ENCODE data around the gene NRCAM. TPM values are rescaled to one million over a fixed set of nuclear protein-coding genes. Genes with fewer than 3 reads are reported as not detected.

NRCAM gene
- polyA plus RNA-seq, 4 donors = 13.7 to 26.6 (median 19.9) TPM

GRCh38 chr7:108181073-108181985 lies 274.9 kb downstream of the NRCAM start:
- peak in 3 of 4 donors; percentile 28 to 48 (median 30) for DNase-seq (ENCODE audit: low read depth in 4 of 4, low spot score in 2 of 4)

DNA sequence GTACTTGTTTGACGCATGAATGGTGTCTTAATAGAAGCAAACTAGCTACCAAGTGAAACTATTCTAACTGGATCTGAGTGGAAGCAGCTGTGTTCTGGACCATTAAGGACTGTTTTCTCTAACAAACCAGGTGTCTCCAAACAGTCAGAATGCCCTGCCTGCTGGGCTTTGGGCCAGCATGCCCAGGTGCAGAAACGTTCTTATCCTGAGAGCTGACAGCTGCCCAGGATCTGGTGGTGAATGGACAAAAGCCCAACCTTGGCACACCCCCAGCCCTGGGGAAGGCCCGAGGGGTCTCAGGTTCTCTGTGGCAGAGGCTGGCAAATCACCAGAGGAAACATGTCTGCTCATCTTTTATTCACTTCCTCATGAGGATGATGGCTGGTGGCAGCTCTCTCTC lies 277.8 kb downstream of the NRCAM start:
- no peak for DNase-seq (ENCODE audit: low read depth in 4 of 4, low spot score in 2 of 4)

GRCh38 chr7:108171164-108171563 lies 285.1 kb downstream of the NRCAM start:
- no peak for DNase-seq (ENCODE audit: low read depth in 4 of 4, low spot score in 2 of 4)

DNA sequence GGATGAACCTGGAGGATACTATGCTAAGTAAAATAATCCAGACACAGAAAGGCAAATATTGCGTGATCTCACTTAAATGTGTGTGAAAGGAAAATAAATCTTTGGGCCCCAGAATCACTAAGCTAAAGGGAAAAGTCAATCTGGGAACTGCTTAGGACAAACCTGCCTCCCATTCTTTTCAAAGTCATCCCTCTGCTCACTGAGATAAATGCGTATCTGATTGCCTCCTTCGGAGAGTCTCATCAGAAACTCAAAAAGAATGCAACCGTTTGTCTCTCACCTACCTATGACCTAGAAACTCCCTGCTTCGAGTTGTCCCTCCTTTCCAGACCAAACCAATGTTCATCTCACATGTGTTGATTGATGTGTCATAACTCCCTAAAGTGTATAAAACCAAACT lies 286.0 kb downstream of the NRCAM start:
- no peak for DNase-seq (ENCODE audit: low read depth in 4 of 4, low spot score in 2 of 4)

DNA sequence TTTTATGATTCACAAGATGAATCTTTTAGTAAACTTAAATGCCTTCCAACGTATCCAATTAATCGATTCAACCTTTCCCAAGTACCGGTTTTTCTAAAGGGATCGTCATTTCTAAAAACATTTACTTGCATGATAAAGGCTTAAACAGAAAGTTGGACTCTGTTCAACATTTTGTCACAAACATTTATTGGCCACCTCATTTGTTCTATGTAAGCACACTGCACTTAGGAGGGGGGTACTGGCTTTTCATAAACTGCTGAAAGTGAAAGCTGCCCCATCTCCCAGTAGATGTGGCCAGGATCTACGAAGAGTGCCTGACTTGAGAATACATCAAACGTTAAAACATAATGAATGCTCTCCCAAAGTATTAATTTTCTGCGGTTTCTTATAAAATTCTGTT lies 288.8 kb downstream of the NRCAM start:
- no peak for DNase-seq (ENCODE audit: low read depth in 4 of 4, low spot score in 2 of 4)

DNA sequence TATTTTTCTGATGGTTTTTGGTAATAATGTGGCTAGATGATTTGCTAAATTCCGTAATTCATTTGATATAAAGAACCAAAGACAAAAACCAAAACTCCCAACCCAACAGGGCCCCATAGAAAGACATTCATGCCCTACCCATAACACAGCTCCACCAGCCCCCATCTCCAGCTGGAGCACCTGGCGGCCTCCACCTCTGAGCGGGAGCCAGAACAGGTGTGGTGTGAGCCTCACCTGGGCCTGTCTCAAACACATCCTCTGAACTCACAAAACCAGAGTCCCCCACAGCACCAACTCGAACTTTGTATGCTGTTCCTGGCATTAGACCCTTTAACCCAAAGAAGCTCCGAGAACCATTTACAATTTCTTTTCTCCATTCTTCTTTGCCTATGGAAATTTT lies 289.5 kb downstream of the NRCAM start:
- no peak for DNase-seq (ENCODE audit: low read depth in 4 of 4, low spot score in 2 of 4)

GRCh38 chr7:108165723-108166122 lies 290.5 kb downstream of the NRCAM start:
- DNase-seq (ENCODE audit: low read depth in 4 of 4, low spot score in 2 of 4) = no peak

DNA sequence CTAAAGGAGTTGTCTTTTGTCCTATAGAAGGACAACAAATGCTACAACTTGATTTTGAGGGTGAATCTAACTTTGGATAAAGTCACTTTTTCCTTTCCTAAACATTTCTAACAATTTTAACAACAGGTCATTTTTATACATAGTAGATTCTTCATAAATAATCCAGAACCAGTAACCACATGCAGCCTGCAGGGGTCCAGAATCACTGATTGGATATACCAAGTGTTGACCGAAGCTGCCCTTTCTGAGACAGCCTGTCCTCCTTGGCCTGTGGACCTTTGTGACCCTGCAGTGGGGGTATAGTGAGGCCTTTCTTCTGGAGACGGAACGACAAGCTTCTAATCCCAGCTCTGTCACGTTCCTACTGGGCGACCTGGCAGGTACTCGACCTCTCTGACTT lies 291.3 kb downstream of the NRCAM start:
- DNase-seq (ENCODE audit: low read depth in 4 of 4, low spot score in 2 of 4) = no peak

GRCh38 chr7:108164342-108164741 lies 291.9 kb downstream of the NRCAM start:
- DNase-seq (ENCODE audit: low read depth in 4 of 4, low spot score in 2 of 4) = no peak

DNA sequence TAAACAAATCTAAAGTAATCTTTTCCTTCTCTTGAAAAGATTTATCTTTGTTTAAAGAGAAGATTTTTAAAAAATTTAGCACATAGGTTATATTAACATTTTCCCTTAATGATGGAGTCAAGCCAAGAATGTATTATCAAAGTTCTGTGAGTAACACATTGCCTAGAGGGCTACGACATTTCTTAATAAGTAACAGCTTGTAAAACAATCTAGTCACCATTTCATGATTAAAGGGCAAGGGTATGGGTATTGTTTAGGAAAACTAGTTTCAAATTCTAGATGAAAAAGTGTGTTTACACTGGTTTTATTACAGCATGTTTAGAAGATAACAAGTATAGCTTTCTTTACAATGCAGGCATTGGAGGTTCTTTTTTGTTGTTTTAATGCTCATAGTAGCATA lies 297.5 kb downstream of the NRCAM start:
- DNase-seq (ENCODE audit: low read depth in 4 of 4, low spot score in 2 of 4) = no peak

DNA sequence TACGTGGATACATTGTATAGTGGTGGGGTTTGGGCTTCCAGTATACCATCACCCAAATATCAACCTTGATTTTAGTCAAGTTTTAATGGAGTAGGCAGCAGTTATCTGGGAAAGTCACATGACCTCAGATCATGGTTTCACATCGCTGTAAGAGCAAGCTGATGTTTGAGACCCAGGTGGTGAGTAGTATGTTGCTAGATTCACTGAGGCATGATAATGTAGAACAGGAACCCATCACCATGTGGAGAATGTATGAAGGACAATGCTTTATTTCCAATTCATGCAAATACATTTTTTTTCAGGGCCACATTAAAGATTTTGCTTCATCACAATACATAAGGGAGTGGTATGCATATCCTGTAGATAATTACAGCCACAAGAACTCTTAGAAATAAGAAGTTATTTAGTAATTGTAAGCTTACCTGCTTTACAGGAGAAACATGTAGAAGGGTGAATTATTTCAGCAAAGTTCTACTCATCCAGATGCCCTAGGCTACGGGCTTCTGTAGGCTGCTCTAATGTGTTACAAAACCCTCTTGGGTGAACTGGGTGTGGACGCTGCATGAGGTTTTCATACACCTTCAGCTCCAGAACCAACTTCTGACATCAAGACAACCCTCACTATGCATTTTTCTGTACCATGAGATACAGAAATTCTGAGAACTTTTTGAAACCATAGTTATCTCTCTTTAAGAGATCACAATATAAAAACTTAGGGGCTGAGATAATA lies 298.5 kb downstream of the NRCAM start:
- DNase-seq (ENCODE audit: low read depth in 4 of 4, low spot score in 2 of 4) = no peak

DNA sequence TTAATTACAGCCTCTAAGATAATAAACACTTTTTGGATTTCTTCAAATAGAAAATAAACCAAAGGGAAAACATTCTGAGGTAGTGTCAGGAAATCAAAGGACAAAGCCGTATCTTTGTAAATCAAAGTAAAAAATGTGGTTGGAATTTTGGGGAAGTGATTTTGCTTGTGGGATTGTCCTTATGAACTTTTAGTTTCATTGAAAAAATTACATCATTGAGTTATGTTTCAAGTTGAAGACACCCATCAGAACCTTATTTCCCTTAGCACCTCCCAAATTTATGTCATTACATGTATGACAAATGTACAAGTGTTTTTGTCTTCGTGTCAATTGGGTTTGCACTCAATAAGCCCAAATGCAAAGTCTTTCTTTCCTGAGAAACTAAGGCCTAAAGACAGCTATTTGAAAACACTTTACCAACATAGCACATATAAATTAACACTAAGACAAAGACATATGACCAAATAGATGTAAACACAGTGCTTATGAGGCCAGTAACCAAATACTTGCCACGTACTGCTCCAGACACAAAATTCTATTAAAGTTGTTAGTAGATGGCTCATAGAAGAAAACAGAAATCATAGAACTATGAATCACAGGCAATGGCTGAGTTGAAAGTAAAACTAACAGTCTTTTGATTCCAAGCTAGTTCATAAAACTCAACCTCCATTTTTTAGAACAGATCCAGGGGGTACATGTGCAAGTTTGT lies 299.2 kb downstream of the NRCAM start:
- no peak for DNase-seq (ENCODE audit: low read depth in 4 of 4, low spot score in 2 of 4)

DNA sequence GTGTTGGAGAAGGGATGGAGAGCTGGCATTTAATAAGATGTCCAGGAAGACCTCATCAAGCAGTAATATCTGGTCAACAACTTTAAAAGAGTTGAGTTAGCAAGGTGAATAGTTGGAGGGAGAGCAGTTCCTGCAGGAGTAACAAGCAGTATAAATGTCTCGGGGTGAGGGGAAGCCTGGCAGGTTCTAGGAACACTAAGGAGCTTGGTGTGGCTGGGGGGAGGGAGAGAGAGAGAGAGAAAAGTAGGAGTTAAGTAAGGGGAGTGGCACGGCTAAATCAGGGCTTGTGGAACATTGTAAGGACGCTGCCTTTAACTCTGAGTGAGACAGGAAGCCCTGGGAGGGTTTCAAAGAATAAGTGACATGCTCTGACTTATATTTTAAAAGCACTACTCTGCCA lies 304.0 kb downstream of the NRCAM start:
- no peak for DNase-seq (ENCODE audit: low read depth in 4 of 4, low spot score in 2 of 4)

- DNase-seq (ENCODE audit: low read depth in 4 of 4, low spot score in 2 of 4) = no peak
These were observed 306.3 kb downstream of the NRCAM start for GRCh38 chr7:108149908-108150307.

DNA sequence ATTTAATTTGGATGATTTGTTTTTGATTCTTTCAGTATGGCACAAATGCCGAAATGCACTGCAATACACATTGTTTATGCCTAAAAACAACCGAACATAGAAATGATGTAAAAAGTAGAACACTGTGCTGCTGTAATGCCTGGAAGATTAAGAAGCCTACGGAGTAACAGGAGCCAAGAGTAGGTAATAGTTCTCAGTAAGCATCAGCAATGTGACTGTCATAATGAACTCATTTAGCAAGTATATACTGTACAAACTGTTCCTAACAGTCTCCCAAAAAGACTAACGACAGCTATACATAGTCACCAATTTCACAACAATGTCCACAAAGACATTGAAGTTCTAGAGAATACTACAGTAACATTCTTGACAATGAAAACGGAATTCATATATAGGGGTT lies 307.1 kb downstream of the NRCAM start:
- DNase-seq (ENCODE audit: low read depth in 4 of 4, low spot score in 2 of 4) = no peak

DNA sequence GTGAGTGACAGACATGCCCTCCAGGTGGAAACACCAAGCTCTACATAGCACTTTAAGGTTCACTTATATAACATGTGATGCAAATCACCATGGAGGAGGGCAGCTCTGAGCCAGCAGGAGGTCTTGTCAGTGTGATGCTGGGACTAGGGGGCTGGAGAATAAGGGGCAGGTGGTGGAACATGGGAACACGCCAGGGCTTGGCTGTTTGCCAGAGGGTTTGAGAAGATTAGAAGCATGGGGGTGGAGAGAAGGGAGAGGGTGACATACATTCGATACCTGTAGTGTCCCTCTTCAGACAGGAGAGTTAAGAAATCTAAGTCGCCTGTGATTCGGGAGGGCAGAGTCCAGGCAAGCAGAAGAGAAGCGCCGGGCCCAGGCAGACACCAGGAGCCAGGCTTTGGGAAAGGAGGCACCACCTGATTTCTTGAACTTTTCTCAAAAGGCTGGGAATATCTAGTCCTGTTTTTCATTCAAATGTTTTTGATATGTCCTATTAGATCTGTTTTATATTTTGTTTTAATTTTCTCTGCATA lies 309.1 kb downstream of the NRCAM start:
- DNase-seq (ENCODE audit: low read depth in 4 of 4, low spot score in 2 of 4) = no peak

DNA sequence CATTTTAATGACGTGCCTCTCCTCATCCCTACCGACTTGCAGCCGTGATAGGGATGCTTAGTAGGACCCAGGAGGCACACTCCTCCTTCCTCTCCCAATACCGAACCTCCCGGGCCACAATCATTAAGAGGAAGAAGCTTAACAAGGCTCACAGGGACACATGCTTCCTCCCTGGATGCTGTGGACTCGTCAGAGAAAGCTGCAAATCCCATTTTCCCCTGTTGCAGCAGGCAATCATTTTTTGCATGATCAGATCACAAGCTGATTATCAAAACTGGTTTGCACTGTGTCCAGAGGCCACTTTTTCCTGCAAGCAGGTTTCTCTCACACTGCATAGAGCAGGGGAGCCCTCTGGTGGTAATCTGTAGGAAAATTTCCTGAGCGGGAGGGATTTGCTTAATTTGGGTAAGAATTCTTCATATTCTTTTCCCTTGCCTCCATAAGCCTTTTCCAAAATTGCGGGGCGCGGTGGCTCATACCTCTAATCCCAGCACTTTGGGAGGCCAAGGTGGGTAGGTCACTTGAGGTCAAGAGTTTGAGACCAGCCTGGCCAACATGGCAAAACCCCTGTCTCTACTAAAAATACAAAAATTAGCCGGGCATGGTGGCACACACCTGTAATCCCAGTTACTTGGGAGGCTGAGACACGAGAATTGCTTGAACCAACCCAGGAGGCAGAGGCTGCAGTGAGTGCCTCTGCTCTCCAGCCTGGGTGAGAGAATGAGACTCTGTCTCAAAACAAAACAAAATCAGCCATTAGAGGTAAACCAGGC lies 310.0 kb downstream of the NRCAM start:
- peak; percentile 58 to 76 (median 62) for DNase-seq (ENCODE audit: low read depth in 4 of 4, low spot score in 2 of 4)

DNA sequence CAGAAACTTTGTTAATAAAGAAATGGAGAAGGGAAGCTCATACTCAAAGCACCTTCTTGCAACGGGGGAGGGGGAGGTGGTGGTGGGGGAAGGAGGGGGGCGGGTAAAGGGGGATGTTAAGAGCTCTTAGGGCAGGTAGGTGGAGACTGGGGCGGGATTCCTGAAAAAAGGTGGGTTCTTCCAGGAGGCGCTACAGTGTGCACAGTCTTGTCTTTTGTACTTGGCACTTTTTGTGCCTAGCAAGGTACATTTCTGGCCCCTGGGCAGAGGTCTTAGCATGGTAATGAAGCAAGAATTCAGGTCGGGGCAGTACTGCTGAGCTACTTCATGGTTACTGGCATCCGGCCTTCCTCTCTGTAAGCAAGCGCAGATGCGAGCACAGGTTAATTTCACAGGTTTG lies 310.8 kb downstream of the NRCAM start:
- DNase-seq (ENCODE audit: low read depth in 4 of 4, low spot score in 2 of 4) = no peak

DNA sequence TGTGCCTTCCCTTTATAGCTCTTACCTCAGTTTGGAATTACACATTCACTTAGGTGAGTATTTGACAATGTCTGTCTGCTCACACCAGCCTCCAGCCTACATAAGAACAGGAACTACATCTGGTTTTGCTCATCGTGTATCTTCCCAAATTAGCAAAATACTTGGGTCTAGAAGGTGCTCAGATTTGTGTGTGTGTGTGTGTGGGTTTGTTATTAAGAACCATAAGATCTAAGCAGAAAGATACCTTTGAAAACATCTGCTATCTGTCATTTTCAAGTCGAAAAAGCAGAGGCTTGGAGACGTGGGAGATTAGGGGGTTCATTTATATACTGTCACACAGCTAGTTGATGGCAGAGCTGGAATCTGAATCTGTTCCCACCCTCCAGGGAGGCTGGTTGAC lies 311.3 kb downstream of the NRCAM start:
- no peak for DNase-seq (ENCODE audit: low read depth in 4 of 4, low spot score in 2 of 4)

Measured in left renal cortex interstitium (tissue), 4 donors.